ENCODE measurements around the gene WNT3A. TPM values are rescaled to one million over a fixed set of nuclear protein-coding genes. Genes with fewer than 3 reads are reported as not detected.

The WNT3A gene
- total RNA-seq, 4 donors from 2014 or later = not detected

GRCh38 chr1:228004856-228005462, 1.8 kb upstream of the WNT3A start:
- DNase-seq (ENCODE audit: low spot score) = no peak
- no peak for ATAC-seq (ENCODE audit: low FRiP score)
- no peak for TF ChIP-seq CTCF (IDR thresholded peaks at IDR 0.05)

GRCh38 chr1:228005511-228006033, 1.2 kb upstream of the WNT3A start:
- no peak for DNase-seq (ENCODE audit: low spot score)

GRCh38 chr1:228006034-228006785, 588 bp upstream of the WNT3A start:
- no peak for DNase-seq (ENCODE audit: low spot score)
- ATAC-seq (ENCODE audit: low FRiP score) = no peak
- no peak for TF ChIP-seq CTCF (IDR thresholded peaks at IDR 0.05)

More at GRCh38 chr1:228005511-228006033, 1.2 kb upstream of the WNT3A start:
- ATAC-seq (ENCODE audit: low FRiP score) = no peak
- no peak for TF ChIP-seq CTCF (IDR thresholded peaks at IDR 0.05)

- TF ChIP-seq CTCF (IDR thresholded peaks at IDR 0.05) = no peak
- no peak for ATAC-seq (ENCODE audit: low FRiP score)
- DNase-seq (ENCODE audit: low spot score) = no peak
Measured at GRCh38 chr1:228007049-228007800, 427 bp downstream of the WNT3A start.

GRCh38 chr1:228007801-228008341, 1.1 kb downstream of the WNT3A start:
- DNase-seq (ENCODE audit: low spot score) = no peak
- no peak for ATAC-seq (ENCODE audit: low FRiP score)
- no peak for TF ChIP-seq CTCF (IDR thresholded peaks at IDR 0.05)

- no peak for TF ChIP-seq CTCF (IDR thresholded peaks at IDR 0.05)
- DNase-seq (ENCODE audit: low spot score) (no peak), ATAC-seq (ENCODE audit: low FRiP score) (no peak)
Measured at GRCh38 chr1:228008391-228009115, 1.8 kb downstream of the WNT3A start.
